ENCODE data around the gene RPS6KB2. TPM values are rescaled to one million over a fixed set of nuclear protein-coding genes. Genes with fewer than 3 reads are reported as not detected.

Gene RPS6KB2
- total and polyA plus RNA-seq, 2 donors (not counting 3 experiments of a cell fraction or from before 2014, with no cell fraction given): 53.8 to 60.0 TPM

DNA sequence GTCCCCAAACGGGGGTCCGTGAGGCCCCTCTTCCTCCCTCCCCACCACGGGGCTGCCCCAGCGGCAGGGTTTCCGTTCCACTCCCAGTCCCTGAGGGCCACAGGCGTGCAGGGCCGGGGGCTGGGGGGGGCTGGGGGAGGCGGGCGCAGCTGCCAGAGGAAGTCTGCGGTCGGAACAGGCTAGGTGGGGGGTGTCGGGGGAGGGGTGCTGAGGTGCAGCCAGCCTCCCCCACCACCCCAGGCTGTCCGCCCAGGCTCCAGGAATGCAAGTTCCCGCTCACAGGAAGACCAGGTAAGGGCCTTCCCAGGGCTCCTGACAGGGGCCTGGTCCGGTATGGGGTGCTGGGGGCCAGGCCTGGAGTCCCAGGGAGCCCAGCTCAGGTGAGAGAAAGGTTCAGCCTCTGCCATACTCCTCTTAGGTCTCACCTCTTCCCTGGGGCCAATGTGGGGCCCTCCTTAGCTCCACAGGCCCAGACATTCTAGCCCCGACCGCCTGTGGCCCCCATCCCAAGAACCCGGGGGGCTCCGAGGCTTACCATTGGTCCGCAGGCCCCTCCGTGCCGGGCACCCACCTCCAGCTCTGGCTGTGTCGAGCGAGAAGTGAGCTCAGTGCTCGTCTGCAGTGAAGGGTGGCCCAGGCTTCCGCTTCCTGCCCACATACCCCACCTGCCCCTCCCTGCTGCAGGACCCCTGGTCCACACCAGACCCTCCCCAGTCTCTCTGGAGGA lies 9.0 kb downstream of the RPS6KB2 start, which contains the start of gene PTPRCAP:
TSS of gene PTPRCAP (minus strand) at position 601 of the 727 bp plus-strand sequence. CDS start at position 538, 63 bp downstream.
- FAIRE-seq: no peak
- no peak within 1 kb of the TSS for H2AFZ ChIP-seq (ENCODE audit: low read depth, low read length)
- H3K9me3 ChIP-seq (replicated peaks; ENCODE audit: control insufficient read depth, insufficient read depth, low read length): no peaks in the 10 kb centered on the region
- no peak within 1 kb of the TSS for H3K4me2 ChIP-seq (ENCODE audit: insufficient read depth, low read length)
- no peaks in the 10 kb centered on the region for H3K9me1 ChIP-seq (replicated peaks; ENCODE audit: control insufficient read depth, extremely low read depth, insufficient read depth, low read length)
- DNase-seq (ENCODE audit: low read depth, low spot score): no peak
- H3K4me1 ChIP-seq (ENCODE audit: control insufficient read depth, extremely low read depth, insufficient read depth, low read length): peaks cover under 1% of the 10 kb centered on the region
- peaks cover 3% of the 10 kb centered on the region for H3K79me2 ChIP-seq (ENCODE audit: control insufficient read depth, insufficient read depth, low read length)
- TF ChIP-seq FOS (IDR thresholded peaks at IDR 0.05; ENCODE audit: borderline replicate concordance, insufficient read depth, low read length) (no peak), MAX (IDR thresholded peaks at IDR 0.05; ENCODE audit: insufficient read depth, insufficient read length) (no peak), POLR2A (IDR thresholded peaks at IDR 0.05; ENCODE audit: low read depth, low read length) (no peak), CTCF (IDR thresholded peaks at IDR 0.05; ENCODE audit: extremely low read depth in 1 of 2, insufficient read depth in 1 of 2, low read depth in 1 of 2, low read length in 2 of 2) (no peak)
- dilution Hi-C loops (cut with MboI; ENCODE audit: extremely low pct_ligation_motif_present, low sequenced_read_pairs): no loop called here
- H3K27ac ChIP-seq (ENCODE audit: insufficient read depth, low read depth, low read length): no peak within 1 kb of the TSS
- H3K36me3 ChIP-seq (ENCODE audit: control insufficient read depth in 2 of 2, extremely low read depth in 1 of 2, insufficient read depth in 2 of 2, low read length in 2 of 2): peaks cover 0 to 45% of the 10 kb centered on the region in 2 experiments
- H4K20me1 ChIP-seq (replicated peaks; ENCODE audit: control insufficient read depth, extremely low read depth, insufficient read depth, low read length): no peaks in the 10 kb centered on the region
- intact Hi-C loops (cut with micrococcal nuclease): no loop called here
- POLR2A ChIA-PET: no interaction called here
- CTCF ChIA-PET: interaction anchor here (1.6 kb wide), 1 partner anchor 36 kb away, joined by 9 read pairs; the partner anchor contains the start of gene PPP1CA
- H3K9ac ChIP-seq (replicated peaks; ENCODE audit: extremely low read depth, insufficient read depth, low read length): no peak within 1 kb of the TSS
- H3K27me3 ChIP-seq (ENCODE audit: control insufficient read depth in 2 of 2, insufficient read depth in 2 of 2, low read length in 2 of 2): no peaks in the 10 kb centered on the region
- BruUV-seq (replicated peaks): no TSS peak
- H3K4me3 ChIP-seq (replicated peaks in 1 of 3; ENCODE audit: insufficient read depth in 1 of 3, low read depth in 1 of 3, low read length in 3 of 3): no peak within 1 kb of the TSS

DNA sequence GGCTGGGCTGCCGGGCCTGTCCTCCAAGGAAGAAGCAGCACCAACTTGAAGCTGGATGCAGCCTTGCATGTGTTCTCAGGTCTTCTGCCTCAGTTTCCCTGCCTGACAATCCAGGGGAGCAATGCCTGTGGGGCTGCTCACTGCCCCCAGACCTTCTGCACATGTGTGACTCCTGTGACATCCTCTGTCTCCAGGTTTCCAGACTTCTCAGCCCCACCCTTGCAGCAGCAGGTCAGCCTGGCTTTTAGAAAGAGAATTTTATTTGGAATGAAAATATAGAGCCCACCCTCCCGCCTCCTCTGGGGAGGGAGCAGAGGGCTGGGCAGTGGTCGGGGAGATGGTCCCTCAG lies 9.5 kb downstream of the RPS6KB2 start:
- BruUV-seq (replicated peaks): no TSS peak

More for the DNA sequence above, 9.5 kb downstream of the RPS6KB2 start:
- Histone ChIP-seq H3K79me2 (ENCODE audit: control insufficient read depth, insufficient read depth, low read length) (peaks cover 8% of the 10 kb centered on the region), H3K4me3 (replicated peaks in 1 of 3; ENCODE audit: insufficient read depth in 1 of 3, low read depth in 1 of 3, low read length in 3 of 3) (no peak overlapping the region), H3K4me1 (ENCODE audit: control insufficient read depth, extremely low read depth, insufficient read depth, low read length) (peaks cover 6% of the 10 kb centered on the region), H3K27me3 (ENCODE audit: control insufficient read depth in 2 of 2, insufficient read depth in 2 of 2, low read length in 2 of 2) (no peaks in the 10 kb centered on the region), H2AFZ (ENCODE audit: low read depth, low read length) (no peak overlapping the region), H3K36me3 (ENCODE audit: control insufficient read depth in 2 of 2, extremely low read depth in 1 of 2, insufficient read depth in 2 of 2, low read length in 2 of 2) (peaks cover 0 to 43% of the 10 kb centered on the region in 2 experiments), H3K27ac (ENCODE audit: insufficient read depth, low read depth, low read length) (no peak overlapping the region), H3K4me2 (ENCODE audit: insufficient read depth, low read length) (no peak overlapping the region), H3K9me3 (replicated peaks; ENCODE audit: control insufficient read depth, insufficient read depth, low read length) (no peaks in the 10 kb centered on the region), H4K20me1 (replicated peaks; ENCODE audit: control insufficient read depth, extremely low read depth, insufficient read depth, low read length) (no peaks in the 10 kb centered on the region), H3K9me1 (replicated peaks; ENCODE audit: control insufficient read depth, extremely low read depth, insufficient read depth, low read length) (no peaks in the 10 kb centered on the region), H3K9ac (replicated peaks; ENCODE audit: extremely low read depth, insufficient read depth, low read length) (no peak overlapping the region)
- FAIRE-seq: no peak
- POLR2A ChIA-PET: no interaction called here
- dilution Hi-C loops (cut with MboI; ENCODE audit: extremely low pct_ligation_motif_present, low sequenced_read_pairs) (no loop called here), intact Hi-C loops (cut with micrococcal nuclease) (no loop called here)
- TF ChIP-seq EZH2 (IDR thresholded peaks at IDR 0.05; ENCODE audit: borderline replicate concordance, low read depth, low read length, severe bottlenecking) (no peak), POLR2AphosphoS5 (IDR thresholded peaks at IDR 0.05; ENCODE audit: insufficient read depth, low read depth, low read length) (no peak), CTCF (IDR thresholded peaks at IDR 0.05; ENCODE audit: extremely low read depth in 1 of 2, insufficient read depth in 1 of 2, low read depth in 1 of 2, low read length in 2 of 2) (no peak), MAX (IDR thresholded peaks at IDR 0.05; ENCODE audit: insufficient read depth, insufficient read length) (no peak), MYC (IDR thresholded peaks at IDR 0.05; ENCODE audit: low read depth, low read length) (no peak)
- CTCF ChIA-PET: interaction anchor here (1.6 kb wide), 1 partner anchor 36 kb away, joined by 9 read pairs; the partner anchor contains the start of gene PPP1CA
- no peak for DNase-seq (ENCODE audit: low read depth, low spot score)

All from endothelial cell of umbilical vein (primary cell).